HG03342 (cell line): Measurements from ENCODE around the gene MYOD1.

Source experiments
- ATAC-seq: cut with Tn5 transposase; IDR thresholded peaks from one replicate; pipeline ENCODE4 v1.9.1; 2021; ENCODE audit warnings: mild to moderate bottlenecking, moderate library complexity; ENCODE audit not compliant: unreplicated experiment

MYOD1 gene

GRCh38 chr11:17719028-17719937 is at the start of gene MYOD1:
Gene MYOD1 (plus strand): TSS chr11:17719571. CDS start chr11:17719783, 212 bp downstream.
- no peak for ATAC-seq

GRCh38 chr11:17672469-17672868 is 46.9 kb upstream of the MYOD1 start:
- ATAC-seq: no peak

GRCh38 chr11:17673951-17674350 is 45.4 kb upstream of the MYOD1 start:
- no peak for ATAC-seq

GRCh38 chr11:17682848-17683247 is 36.5 kb upstream of the MYOD1 start:
- ATAC-seq: no peak

GRCh38 chr11:17683377-17684161 is 35.8 kb upstream of the MYOD1 start:
- no peak for ATAC-seq

GRCh38 chr11:17684550-17684949 is 34.8 kb upstream of the MYOD1 start:
- no peak for ATAC-seq

GRCh38 chr11:17686231-17686980 is 33.0 kb upstream of the MYOD1 start:
- no peak for ATAC-seq

GRCh38 chr11:17687946-17688670 is 31.3 kb upstream of the MYOD1 start:
- ATAC-seq: no peak

- ATAC-seq: no peak
Measured at GRCh38 chr11:17691550-17691949, 27.8 kb upstream of the MYOD1 start.

GRCh38 chr11:17691976-17692375 is 27.4 kb upstream of the MYOD1 start:
- no peak for ATAC-seq

- ATAC-seq: no peak
Measured at GRCh38 chr11:17692931-17693330, 26.4 kb upstream of the MYOD1 start.

GRCh38 chr11:17693531-17693930 is 25.8 kb upstream of the MYOD1 start:
- ATAC-seq: no peak

GRCh38 chr11:17694494-17695110 is 24.8 kb upstream of the MYOD1 start:
- ATAC-seq: no peak

- ATAC-seq: no peak
Measured at GRCh38 chr11:17695454-17696441, 23.6 kb upstream of the MYOD1 start.

- ATAC-seq: no peak
Measured at GRCh38 chr11:17696741-17697140, 22.6 kb upstream of the MYOD1 start.

- ATAC-seq: no peak
Measured at GRCh38 chr11:17697175-17697949, 22.0 kb upstream of the MYOD1 start.

- ATAC-seq: no peak
Measured at GRCh38 chr11:17699147-17700114, 19.9 kb upstream of the MYOD1 start.
